ENCODE results near the gene ARSG. TPM values are rescaled to one million over a fixed set of nuclear protein-coding genes. Genes with fewer than 3 reads are reported as not detected.
A peak's percentile ranks its signal among the peaks of the same experiment; 100 is the strongest.

Gene ARSG
- total and polyA plus RNA-seq, 10 of the 15 experiments (the other 5 are each of a cell fraction or from before 2014, with no cell fraction given): 2.9 to 13.5 (median 7.6) TPM

- TF ChIP-seq RELB (IDR thresholded peaks at IDR 0.05; ENCODE audit: low read depth) (no peak), EP300 (IDR thresholded peaks at IDR 0.05; ENCODE audit: borderline replicate concordance in 1 of 2, control insufficient read depth in 1 of 2, low read depth in 2 of 2, low read length in 2 of 2) (no peak), CHD2 (IDR thresholded peaks at IDR 0.05; ENCODE audit: borderline replicate concordance, low read depth, low read length) (peak; percentile 86), PAX5 (IDR thresholded peaks at IDR 0.05; ENCODE audit: borderline replicate concordance, low read depth, low read length) (no peak), ZNF592 (IDR thresholded peaks at IDR 0.05) (no peak), SIN3A (IDR thresholded peaks at IDR 0.05; ENCODE audit: low read depth, low read length) (peak; percentile 96), ZNF622 (IDR thresholded peaks at IDR 0.05) (no peak), CBX5 (IDR thresholded peaks at IDR 0.05; ENCODE audit: low read depth) (no peak), PRDM15 (CRISPR knock-in tag; IDR thresholded peaks at IDR 0.05) (no peak), ATF7 (IDR thresholded peaks at IDR 0.05; ENCODE audit: low read depth) (0 out of 2 replicates have a peak, but pooled peaks have one; percentile 3), WRNIP1 (IDR thresholded peaks at IDR 0.05; ENCODE audit: borderline replicate concordance, low read depth, low read length) (no peak), YY1 (IDR thresholded peaks at IDR 0.05; ENCODE audit: low read depth, low read length) (no peak), TCF3 (IDR thresholded peaks at IDR 0.05; ENCODE audit: borderline replicate concordance, insufficient read depth, low read depth, low read length) (0 out of 2 replicates have a peak, but pooled peaks have one; percentile 35), NKRF (conservative IDR thresholded peaks at IDR 0.05) (peak; percentile 98), ZBTB33 (IDR thresholded peaks at IDR 0.05) (no peak)
Measured at GRCh38 chr17:68457539-68458259, 166.4 kb downstream of the ARSG start (continued).
